ENCODE results near the gene KIF21A.

Gene KIF21A

GRCh38 chr12:39467432-39467870, 24.5 kb upstream of the KIF21A start:
- DNase-seq (ENCODE audit: low read depth), result no peak
- H3K4me3 ChIP-seq (ENCODE audit: low read length), result no peak overlapping the region
- TF ChIP-seq, protein P1, sequence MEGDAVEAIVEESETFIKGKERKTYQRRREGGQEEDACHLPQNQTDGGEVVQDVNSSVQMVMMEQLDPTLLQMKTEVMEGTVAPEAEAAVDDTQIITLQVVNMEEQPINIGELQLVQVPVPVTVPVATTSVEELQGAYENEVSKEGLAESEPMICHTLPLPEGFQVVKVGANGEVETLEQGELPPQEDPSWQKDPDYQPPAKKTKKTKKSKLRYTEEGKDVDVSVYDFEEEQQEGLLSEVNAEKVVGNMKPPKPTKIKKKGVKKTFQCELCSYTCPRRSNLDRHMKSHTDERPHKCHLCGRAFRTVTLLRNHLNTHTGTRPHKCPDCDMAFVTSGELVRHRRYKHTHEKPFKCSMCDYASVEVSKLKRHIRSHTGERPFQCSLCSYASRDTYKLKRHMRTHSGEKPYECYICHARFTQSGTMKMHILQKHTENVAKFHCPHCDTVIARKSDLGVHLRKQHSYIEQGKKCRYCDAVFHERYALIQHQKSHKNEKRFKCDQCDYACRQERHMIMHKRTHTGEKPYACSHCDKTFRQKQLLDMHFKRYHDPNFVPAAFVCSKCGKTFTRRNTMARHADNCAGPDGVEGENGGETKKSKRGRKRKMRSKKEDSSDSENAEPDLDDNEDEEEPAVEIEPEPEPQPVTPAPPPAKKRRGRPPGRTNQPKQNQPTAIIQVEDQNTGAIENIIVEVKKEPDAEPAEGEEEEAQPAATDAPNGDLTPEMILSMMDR (conservative IDR thresholded peaks at IDR 0.05; ENCODE audit: low read length), result no peak

GRCh38 chr12:39464976-39465695, 22.2 kb upstream of the KIF21A start:
- DNase-seq (ENCODE audit: low read depth), result no peak
- TF ChIP-seq, protein P1 (conservative IDR thresholded peaks at IDR 0.05; ENCODE audit: low read length), result no peak
- no peak overlapping the region for H3K4me3 ChIP-seq (ENCODE audit: low read length)

DNA sequence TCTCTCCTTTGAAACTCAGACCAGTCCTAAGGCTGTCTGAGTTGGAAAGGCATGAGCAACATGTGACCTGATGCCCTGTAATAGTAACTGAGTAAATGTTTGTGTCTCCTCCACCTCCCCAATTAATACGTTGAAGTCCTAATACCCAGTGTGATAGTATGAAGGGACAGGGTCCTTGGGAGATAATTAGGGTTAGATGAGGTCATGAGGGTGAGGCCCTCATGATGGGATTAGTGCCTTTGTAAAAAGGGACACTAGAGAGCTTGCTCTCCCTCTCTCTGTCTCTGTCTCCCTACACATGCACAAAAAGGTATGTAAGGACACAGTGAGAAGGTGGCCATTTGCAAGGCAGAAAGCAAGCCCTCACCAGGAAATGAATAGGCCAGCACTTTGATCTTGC, 18.1 kb upstream of the KIF21A start:
- no peak overlapping the region for H3K4me3 ChIP-seq (ENCODE audit: low read length)
- TF ChIP-seq, protein P1 (conservative IDR thresholded peaks at IDR 0.05; ENCODE audit: low read length), result no peak
- DNase-seq (ENCODE audit: low read depth), result no peak

DNA sequence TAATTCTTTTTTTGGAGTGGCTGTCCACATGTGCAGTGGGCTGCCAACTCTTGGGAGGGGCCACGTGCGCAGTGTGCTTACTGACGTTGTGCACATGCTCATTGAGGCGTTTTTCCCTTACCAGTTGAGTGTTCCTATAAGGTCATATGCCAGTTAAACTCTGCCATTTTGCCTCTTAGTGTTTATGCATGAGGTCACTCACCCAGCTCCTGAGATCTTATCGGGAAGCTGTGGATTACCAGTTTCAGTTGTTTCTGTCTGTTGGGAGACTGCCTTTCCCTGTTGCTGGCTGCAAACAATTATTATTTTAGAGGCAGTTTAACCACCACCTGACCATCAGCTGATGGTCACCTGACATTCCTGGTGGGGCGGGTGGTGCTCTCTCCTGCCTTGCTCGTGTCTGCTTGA, 16.1 kb upstream of the KIF21A start:
- no peak overlapping the region for H3K4me3 ChIP-seq (ENCODE audit: low read length)

GRCh38 chr12:39451977-39452376, 9.1 kb upstream of the KIF21A start:
- TF ChIP-seq, protein P1 (conservative IDR thresholded peaks at IDR 0.05; ENCODE audit: low read length), result no peak
- H3K4me3 ChIP-seq (ENCODE audit: low read length), result no peak overlapping the region
- DNase-seq (ENCODE audit: low read depth), result no peak

More for the DNA sequence above, 16.1 kb upstream of the KIF21A start:
- TF ChIP-seq, protein P1 (conservative IDR thresholded peaks at IDR 0.05; ENCODE audit: low read length), result no peak
- no peak for DNase-seq (ENCODE audit: low read depth)

DNA sequence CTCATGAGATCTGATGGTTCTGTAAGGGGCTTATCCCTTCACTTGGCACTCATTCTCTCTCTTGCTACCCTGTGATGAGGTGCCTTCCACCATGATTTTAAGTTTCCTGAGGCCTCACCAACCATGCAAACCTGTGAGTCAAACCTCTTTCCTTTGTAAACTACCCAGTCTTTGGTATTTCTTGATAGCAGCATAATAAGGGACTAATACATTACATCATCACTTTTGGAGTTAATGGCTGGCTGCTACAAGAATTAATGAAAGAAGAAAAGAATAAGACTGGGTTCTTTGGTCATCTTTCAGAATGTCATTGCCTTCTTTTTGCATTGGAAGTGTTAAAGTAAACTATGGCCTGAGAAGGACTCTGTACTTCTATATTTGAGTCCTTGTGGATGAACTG, 5.1 kb upstream of the KIF21A start:
- DNase-seq (ENCODE audit: low read depth), result no peak
- H3K4me3 ChIP-seq (ENCODE audit: low read length), result no peak overlapping the region
- TF ChIP-seq, protein P1 (conservative IDR thresholded peaks at IDR 0.05; ENCODE audit: low read length), result no peak

DNA sequence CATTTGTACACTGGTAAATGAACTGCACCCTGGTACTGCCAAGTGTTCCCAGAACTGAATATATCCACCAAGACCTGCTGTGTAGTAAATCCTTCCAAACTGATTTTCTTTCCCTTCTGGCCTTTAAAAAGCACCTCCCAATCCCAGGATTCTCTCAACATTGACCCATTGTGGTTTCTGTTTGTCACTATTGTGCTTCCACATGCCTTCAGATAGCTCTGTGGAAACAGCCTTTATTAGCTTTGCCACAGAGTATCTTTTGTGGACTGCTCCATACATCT, 949 bp upstream of the KIF21A start:
- peak; percentile 8 for DNase-seq (ENCODE audit: low read depth)
- TF ChIP-seq, protein P1 (conservative IDR thresholded peaks at IDR 0.05; ENCODE audit: low read length), result no peak
- peak overlapping the region; percentile 75 for H3K4me3 ChIP-seq (ENCODE audit: low read length)
